Panc1 (cell line): ENCODE data around the gene KRT38. TPM values are rescaled to one million over a fixed set of nuclear protein-coding genes. Genes with fewer than 3 reads are reported as not detected.

ENCODE experiments used
- ATAC-seq: fragments of 200-7000 bp; cut with Tn5 transposase; 2 replicates; pipeline ENCODE4 v1.9.1; 2020; ENCODE audit warnings: mild to moderate bottlenecking, moderate library complexity
- BruUV-seq: library from RNA; stranded (reverse); fragments of 400-500 nt; replicated peaks from 2 replicates; lab custom pipeline; 2021; lab: Mats Ljungman, UMichigan
- CTCF ChIA-PET: fragments of 300-600 bp; sonication (Branson Sonifier 250); formaldehyde crosslinking; loops from one replicate; lab custom pipeline; 2022; ENCODE audit warnings: antibody characterized with exemption; lab: Charles Lee
- POLR2A ChIA-PET: fragments of 300-600 bp; sonication (Branson Sonifier 250); formaldehyde crosslinking; loops from one replicate; lab custom pipeline; 2022; ENCODE audit warnings: antibody characterized with exemption; lab: Charles Lee
- DNase-seq: peaks from one replicate; pipeline ENCODE4 v3.0.0-alpha.2; 2010; ENCODE audit warnings: low read depth, low spot score
- H3K27ac ChIP-seq: 2 replicates; pipeline ENCODE4 v1.5.1; 2011; ENCODE audit warnings: mild to moderate bottlenecking, low read length, inconsistent platforms
- H3K27me3 ChIP-seq: fragments of 200-500 bp; sonication (Bioruptor generic); 2 replicates; pipeline ENCODE4 v1.6.0; 2014; ENCODE audit warnings: low read length, inconsistent platforms; ENCODE audit not compliant: control insufficient read depth, insufficient read depth
- H3K36me3 ChIP-seq: fragments of 200-500 bp; sonication (Bioruptor generic); 2 replicates; pipeline ENCODE4 v1.5.1; 2014; ENCODE audit warnings: inconsistent platforms, mild to moderate bottlenecking, low read length, moderate library complexity; ENCODE audit not compliant: control insufficient read depth, insufficient read depth
- H3K4me1 ChIP-seq: 2 replicates; pipeline ENCODE4 v1.5.1; 2011; ENCODE audit warnings: inconsistent platforms, mild to moderate bottlenecking, low read length, moderate library complexity; ENCODE audit not compliant: control insufficient read depth, insufficient read depth
- H3K4me3 ChIP-seq, 2 experiments: 2 replicates each; pipeline ENCODE4 v1.5.1; 2011 to 2012; ENCODE audit warnings: low read depth in 2 of 2, low read length in 2 of 2, mild to moderate bottlenecking in 2 of 2, inconsistent platforms in 1 of 2, moderate library complexity in 1 of 2
- H3K9me3 ChIP-seq: fragments of 200-500 bp; sonication (Bioruptor generic); 2 replicates; pipeline ENCODE4 v1.5.1; 2014; ENCODE audit warnings: low read depth, mild to moderate bottlenecking, inconsistent platforms, low read length, moderate library complexity; ENCODE audit not compliant: control insufficient read depth, insufficient read depth
- CTCF ChIP-seq: fragments of 450-650 bp; IDR thresholded peaks from 2 replicates; pipeline ENCODE4 v1.5.1; 2017; ENCODE audit warnings: mild to moderate bottlenecking
- POLR2AphosphoS5 ChIP-seq: IDR thresholded peaks from 2 replicates; pipeline ENCODE4 v1.6.1; 2012; ENCODE audit warnings: mild to moderate bottlenecking, low read depth, low read length, moderate library complexity
- SIN3A ChIP-seq: IDR thresholded peaks from 2 replicates; pipeline ENCODE4 v1.6.1; 2012; ENCODE audit warnings: low read depth, mild to moderate bottlenecking, low read length, moderate library complexity, borderline replicate concordance; ENCODE audit not compliant: insufficient read depth
- TCF7L2 ChIP-seq: IDR thresholded peaks from 2 replicates; pipeline ENCODE4 v1.6.1; 2011; ENCODE audit warnings: mild to moderate bottlenecking, low read depth, low read length, inconsistent platforms
- in situ Hi-C: cut with HindIII; loops from 2 replicates; pipeline ENCODE4 v1.10.0; 2016; ENCODE audit warnings: low sequenced_read_pairs, low pct_unique_long_range_greater_than_20kb
- intact Hi-C: fragments of 100-400 bp; cut with micrococcal nuclease; formaldehyde crosslinking; loops from one replicate; pipeline ENCODE4 v1.10.0; 2022; ENCODE audit not compliant: unreplicated experiment
- total RNA-seq: library from RNA; stranded (reverse); gene quantifications from one replicate; pipeline ENCODE4 v1.2.1, GENCODE V29; 2021; ENCODE audit not compliant: unreplicated experiment
- TF ChIP-seq, protein P1 (sequence below), 2 experiments: IDR thresholded peaks; 2 replicates each; pipeline ENCODE4 v1.6.1; 2011 to 2012; ENCODE audit warnings: low read depth in 2 of 2, control low read depth in 1 of 2, low read length in 1 of 2, mild to moderate bottlenecking in 1 of 2, moderate library complexity in 1 of 2; ENCODE audit not compliant: insufficient read depth in 1 of 2

KRT38 gene
- total RNA-seq, 1 experiment from 2014 or later, result not detected

GRCh38 chr17:41415411-41415810 lies 25.4 kb downstream of the KRT38 start:
- DNase-seq (no peak), ATAC-seq (no peak)
- ChIA-PET POLR2A (no interaction called here), CTCF (no interaction called here)
- H3K9me3 ChIP-seq, result no peaks in the 10 kb centered on the region
- no peak for TF ChIP-seq TCF7L2
- intact Hi-C loops (no loop called here), in situ Hi-C loops (no loop called here)
- no TSS peak for BruUV-seq
- no peaks in the 10 kb centered on the region for H3K36me3 ChIP-seq
- H3K4me3 ChIP-seq, result no peak overlapping the region
- no peaks in the 10 kb centered on the region for H3K27me3 ChIP-seq
- H3K27ac ChIP-seq, result peak overlapping the region; percentile 77
- peaks cover 17% of the 10 kb centered on the region; the same call in 1 of the 2 replicates for H3K4me1 ChIP-seq

- ATAC-seq (no peak), DNase-seq (no peak)
- no peaks in the 10 kb centered on the region for H3K36me3 ChIP-seq
- CTCF ChIA-PET, result no interaction called here
- in situ Hi-C loops, result no loop called here
- no peak overlapping the region; the same call in 1 of the 2 replicates for H3K27ac ChIP-seq
- no peak overlapping the region for H3K4me3 ChIP-seq
- H3K27me3 ChIP-seq, result no peaks in the 10 kb centered on the region
- TF ChIP-seq SIN3A, result no peak
- TF ChIP-seq POLR2AphosphoS5, result no peak
- TF ChIP-seq TCF7L2, result no peak
- TF ChIP-seq, protein P1, sequence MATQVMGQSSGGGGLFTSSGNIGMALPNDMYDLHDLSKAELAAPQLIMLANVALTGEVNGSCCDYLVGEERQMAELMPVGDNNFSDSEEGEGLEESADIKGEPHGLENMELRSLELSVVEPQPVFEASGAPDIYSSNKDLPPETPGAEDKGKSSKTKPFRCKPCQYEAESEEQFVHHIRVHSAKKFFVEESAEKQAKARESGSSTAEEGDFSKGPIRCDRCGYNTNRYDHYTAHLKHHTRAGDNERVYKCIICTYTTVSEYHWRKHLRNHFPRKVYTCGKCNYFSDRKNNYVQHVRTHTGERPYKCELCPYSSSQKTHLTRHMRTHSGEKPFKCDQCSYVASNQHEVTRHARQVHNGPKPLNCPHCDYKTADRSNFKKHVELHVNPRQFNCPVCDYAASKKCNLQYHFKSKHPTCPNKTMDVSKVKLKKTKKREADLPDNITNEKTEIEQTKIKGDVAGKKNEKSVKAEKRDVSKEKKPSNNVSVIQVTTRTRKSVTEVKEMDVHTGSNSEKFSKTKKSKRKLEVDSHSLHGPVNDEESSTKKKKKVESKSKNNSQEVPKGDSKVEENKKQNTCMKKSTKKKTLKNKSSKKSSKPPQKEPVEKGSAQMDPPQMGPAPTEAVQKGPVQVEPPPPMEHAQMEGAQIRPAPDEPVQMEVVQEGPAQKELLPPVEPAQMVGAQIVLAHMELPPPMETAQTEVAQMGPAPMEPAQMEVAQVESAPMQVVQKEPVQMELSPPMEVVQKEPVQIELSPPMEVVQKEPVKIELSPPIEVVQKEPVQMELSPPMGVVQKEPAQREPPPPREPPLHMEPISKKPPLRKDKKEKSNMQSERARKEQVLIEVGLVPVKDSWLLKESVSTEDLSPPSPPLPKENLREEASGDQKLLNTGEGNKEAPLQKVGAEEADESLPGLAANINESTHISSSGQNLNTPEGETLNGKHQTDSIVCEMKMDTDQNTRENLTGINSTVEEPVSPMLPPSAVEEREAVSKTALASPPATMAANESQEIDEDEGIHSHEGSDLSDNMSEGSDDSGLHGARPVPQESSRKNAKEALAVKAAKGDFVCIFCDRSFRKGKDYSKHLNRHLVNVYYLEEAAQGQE (IDR thresholded peaks at IDR 0.05; ENCODE audit: insufficient read depth in 1 of 2, low read depth in 2 of 2, low read length in 1 of 2), result no peak
- no peak for TF ChIP-seq CTCF
- H3K9me3 ChIP-seq, result no peaks in the 10 kb centered on the region
- intact Hi-C loops, result no loop called here
- POLR2A ChIA-PET, result interaction anchor here (0.5 kb wide), 1 partner anchor 82 kb away, joined by 4 read pairs; no protein-coding TSS in a partner anchor
- H3K4me1 ChIP-seq, result peaks cover 17% of the 10 kb centered on the region; the same call in 1 of the 2 replicates
- BruUV-seq, result no TSS peak
Observed at GRCh38 chr17:41413982-41414381, 26.8 kb downstream of the KRT38 start.

DNA sequence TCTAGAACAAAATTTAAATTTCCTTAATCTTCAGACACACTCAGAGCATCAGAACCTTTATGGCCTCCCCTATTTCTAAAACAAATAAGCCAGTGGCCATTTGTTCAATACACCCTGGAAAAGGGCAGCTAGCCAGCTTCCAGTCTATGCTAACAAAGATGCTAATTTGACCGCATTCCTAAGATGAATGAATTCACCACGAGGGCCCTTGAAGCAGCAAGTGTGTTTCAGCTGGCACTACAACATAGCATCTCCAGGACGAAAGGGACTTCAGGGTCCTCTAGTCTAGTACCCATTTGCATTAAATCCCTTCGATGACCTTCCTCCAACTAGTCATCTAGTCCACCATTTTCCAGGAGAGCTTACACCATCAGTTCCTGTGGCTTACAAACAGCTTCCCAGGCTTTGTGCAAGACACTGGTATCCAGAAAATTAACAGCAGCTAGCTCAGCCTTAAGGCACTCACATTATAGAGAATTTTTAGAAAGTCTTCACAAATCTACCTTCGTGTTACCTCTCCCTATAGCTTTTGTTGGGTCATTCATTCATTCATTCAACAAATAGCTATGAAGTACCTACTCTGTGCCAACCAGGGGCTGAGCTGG lies 27.3 kb downstream of the KRT38 start:
- peaks cover 17% of the 10 kb centered on the region; the same call in 1 of the 2 replicates for H3K4me1 ChIP-seq
- no peak overlapping the region for H3K4me3 ChIP-seq
- no peaks in the 10 kb centered on the region for H3K27me3 ChIP-seq
- peak overlapping the region; percentile 62 for H3K27ac ChIP-seq
- ChIA-PET CTCF (no interaction called here), POLR2A (interaction anchor here (0.5 kb wide), 1 partner anchor 83 kb away, joined by 4 read pairs; no protein-coding TSS in a partner anchor)
- DNase-seq (no peak), ATAC-seq (no peak)
- TF ChIP-seq SIN3A (no peak), CTCF (no peak), TCF7L2 (no peak), POLR2AphosphoS5 (no peak)
- TF ChIP-seq, protein P1 (IDR thresholded peaks at IDR 0.05; ENCODE audit: insufficient read depth in 1 of 2, low read depth in 2 of 2, low read length in 1 of 2), result no peak
- intact Hi-C loops (no loop called here), in situ Hi-C loops (no loop called here)
- BruUV-seq, result no TSS peak
- no peaks in the 10 kb centered on the region for H3K36me3 ChIP-seq
- no peaks in the 10 kb centered on the region for H3K9me3 ChIP-seq
